GM19467 (cell line): ENCODE results near the gene NDUFS7.

Experiments
- ATAC-seq: cut with Tn5 transposase; IDR thresholded peaks from one replicate; pipeline ENCODE4 v1.9.1; 2021; ENCODE audit warnings: mild to moderate bottlenecking, moderate library complexity; ENCODE audit not compliant: unreplicated experiment

The NDUFS7 gene

GRCh38 chr19:1383312-1384084 lies at the start of gene NDUFS7:
Gene NDUFS7, plus strand, starts transcription at chr19:1383907. Its CDS starts 20 bp downstream, at chr19:1383927.
- ATAC-seq = peak; percentile 67

- ATAC-seq = no peak
These were observed 47.5 kb upstream of the NDUFS7 start for GRCh38 chr19:1336079-1336684.

GRCh38 chr19:1340681-1341469 lies 42.8 kb upstream of the NDUFS7 start:
- no peak for ATAC-seq

DNA sequence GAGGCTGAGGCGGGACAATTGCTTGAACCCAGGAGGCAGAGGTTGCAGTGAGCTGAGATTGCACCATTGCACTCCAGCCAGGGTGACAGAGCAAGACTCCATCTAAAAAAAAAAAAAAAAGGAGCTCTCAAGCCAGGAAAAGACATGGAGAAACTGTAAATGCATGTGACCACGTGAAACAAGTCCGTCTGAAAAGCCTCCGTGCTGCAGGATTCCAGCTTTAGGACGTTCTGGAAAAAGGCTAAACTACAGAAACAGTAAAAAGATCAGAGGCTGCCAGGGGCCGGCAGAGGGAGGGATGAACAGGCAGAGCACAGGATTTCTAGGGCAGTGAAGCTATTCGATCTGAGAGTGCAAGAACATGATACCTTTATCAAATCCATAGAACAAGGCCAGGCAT lies 40.7 kb upstream of the NDUFS7 start:
- no peak for ATAC-seq

- ATAC-seq = no peak
These were observed 34.5 kb upstream of the NDUFS7 start for GRCh38 chr19:1349211-1349610.

- ATAC-seq = no peak
These were observed 32.8 kb upstream of the NDUFS7 start for GRCh38 chr19:1350867-1351266.

- no peak for ATAC-seq
These were observed 32.3 kb upstream of the NDUFS7 start for GRCh38 chr19:1351381-1351851.

DNA sequence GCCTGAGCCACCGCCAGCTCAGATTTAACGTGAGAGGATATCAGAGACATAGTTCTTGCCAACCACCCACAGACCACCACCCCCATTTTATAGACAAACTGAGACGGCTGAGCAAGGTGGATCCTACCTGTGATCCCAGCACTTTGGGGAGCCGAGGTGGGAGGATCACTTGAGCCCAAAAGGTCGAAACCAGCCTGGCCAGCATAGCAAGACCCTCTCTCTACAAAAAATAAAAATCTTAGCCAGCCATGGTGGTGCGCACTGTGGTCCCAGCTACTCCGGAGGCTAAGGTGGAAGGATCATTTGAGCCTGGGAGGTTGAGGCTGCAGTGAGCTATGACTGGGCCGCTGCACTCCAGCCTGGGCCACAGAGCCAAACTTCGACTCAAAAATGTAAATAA lies 30.6 kb upstream of the NDUFS7 start:
- no peak for ATAC-seq

DNA sequence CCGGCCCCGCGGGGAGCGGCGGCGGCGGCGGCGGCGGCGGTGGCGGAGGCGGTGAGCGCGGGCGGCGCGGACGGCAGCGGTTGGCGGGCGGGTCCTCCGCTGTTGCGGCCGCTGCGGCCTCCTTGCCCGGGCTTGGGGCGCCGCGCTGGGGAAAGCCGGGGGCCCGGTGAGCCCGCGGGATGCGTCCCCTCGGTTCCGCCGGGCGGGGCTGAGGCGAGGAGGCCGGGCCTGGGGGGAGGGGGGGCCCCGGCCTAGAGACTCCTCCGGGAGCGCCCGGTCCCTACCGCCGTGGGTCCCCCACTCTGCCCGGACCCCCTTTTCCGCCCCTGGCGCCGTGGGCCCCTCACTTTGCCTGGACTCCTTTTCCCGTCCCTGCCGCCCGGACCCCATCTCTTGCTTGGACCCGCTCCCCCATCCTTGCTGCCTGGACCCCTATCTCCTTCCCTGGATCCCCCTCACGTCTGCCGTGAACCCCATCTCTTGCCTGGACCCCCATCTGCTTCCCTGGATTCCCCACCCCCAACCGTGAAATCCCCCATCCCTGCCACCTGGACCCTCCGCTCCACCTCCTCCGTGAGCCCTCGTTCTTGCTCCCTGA lies 28.6 kb upstream of the NDUFS7 start:
- ATAC-seq = peak; percentile 39

DNA sequence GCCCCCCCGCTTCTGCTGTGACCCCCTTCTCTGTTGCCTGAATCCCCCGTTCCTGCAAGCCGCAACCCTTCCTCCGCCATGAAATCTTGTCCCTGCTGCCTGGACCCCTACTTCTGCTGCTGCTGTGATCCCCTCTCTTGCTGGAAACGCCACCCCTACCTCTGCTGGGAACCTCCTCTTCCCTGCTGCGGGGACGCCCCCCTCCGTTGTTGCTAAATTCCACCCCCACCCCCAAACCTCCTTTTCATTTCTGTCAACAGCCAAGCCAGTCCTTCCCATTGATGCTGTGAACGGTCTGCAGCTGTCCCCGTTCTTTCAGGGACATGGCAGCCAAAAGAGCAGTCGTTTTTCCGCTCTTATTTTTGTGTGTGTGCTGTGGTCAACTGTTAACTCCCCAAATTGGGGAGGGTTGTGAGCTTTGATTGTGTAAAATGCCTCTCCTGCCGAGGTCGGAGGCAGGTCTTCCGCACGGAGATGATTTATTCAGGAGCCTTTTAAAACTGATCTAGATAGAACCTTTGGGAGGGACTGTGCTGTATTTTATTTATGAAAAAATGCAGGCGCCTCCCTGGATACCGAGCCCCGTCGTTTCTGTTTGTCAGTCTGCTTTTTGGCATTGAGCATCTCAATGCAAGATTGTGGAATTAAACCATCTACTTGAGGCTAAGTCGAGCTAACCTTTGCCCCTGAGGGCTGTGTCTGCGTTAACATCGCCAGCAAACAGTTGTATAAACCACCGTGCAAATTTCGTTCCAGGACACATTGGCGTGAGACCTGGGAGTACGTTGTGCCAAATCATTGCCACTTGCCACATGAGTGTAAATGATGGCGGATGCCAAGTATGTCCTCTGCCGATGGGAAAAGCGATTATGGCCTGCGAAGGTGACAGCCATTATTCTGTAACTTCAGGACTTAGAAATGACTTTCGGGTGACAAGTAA lies 27.9 kb upstream of the NDUFS7 start:
- ATAC-seq = no peak

- ATAC-seq = no peak
These were observed 27.2 kb upstream of the NDUFS7 start for GRCh38 chr19:1356508-1356865.

DNA sequence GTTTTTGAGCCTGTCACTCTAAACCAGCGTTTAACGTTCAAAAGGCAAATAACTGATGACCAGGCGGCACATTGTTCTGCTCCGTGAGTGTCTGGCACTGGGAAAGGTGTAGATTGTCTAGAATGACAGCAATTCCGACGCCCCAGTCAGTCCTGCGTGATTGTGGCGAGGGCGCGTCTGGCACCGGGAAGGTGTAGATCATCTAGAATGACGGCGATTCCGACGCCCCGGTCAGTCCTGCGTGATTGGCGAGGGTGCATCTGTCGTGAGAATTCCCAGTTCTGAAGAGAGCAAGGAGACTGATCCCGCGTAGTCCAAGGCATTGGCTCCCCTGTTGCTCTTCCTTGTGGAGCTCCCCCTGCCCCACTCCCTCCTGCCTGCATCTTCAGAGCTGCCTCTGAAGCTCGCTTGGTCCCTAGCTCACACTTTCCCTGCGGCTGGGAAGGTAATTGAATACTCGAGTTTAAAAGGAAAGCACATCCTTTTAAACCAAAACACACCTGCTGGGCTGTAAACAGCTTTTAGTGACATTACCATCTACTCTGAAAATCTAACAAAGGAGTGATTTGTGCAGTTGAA lies 26.1 kb upstream of the NDUFS7 start:
- no peak for ATAC-seq

DNA sequence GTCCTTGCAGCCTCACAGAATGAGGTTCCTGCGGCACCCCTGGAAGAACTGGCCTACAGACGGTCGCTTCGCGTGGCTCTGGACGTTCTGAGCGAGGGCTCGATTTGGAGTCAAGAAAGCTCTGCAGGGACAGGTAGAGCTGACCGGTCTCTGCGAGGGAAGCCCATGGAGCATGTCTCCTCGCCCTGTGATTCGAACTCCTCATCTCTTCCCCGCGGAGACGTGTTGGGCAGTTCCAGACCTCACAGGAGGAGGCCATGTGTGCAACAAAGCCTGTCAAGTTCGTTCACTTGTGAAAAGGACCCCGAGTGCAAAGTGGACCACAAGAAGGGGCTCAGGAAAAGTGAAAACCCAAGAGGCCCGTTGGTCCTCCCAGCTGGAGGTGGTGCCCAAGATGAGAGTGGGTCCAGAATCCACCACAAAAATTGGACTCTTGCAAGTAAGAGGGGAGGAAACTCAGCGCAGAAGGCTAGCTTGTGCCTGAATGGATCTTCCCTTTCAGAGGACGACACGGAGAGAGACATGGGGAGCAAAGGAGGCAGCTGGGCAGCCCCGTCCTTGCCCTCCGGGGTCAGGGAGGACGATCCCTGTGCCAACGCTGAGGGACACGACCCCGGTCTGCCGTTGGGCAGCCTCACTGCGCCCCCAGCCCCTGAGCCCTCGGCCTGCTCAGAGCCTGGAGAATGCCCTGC lies 23.4 kb upstream of the NDUFS7 start:
- no peak for ATAC-seq

- no peak for ATAC-seq
These were observed 22.8 kb upstream of the NDUFS7 start for GRCh38 chr19:1360818-1361461.

DNA sequence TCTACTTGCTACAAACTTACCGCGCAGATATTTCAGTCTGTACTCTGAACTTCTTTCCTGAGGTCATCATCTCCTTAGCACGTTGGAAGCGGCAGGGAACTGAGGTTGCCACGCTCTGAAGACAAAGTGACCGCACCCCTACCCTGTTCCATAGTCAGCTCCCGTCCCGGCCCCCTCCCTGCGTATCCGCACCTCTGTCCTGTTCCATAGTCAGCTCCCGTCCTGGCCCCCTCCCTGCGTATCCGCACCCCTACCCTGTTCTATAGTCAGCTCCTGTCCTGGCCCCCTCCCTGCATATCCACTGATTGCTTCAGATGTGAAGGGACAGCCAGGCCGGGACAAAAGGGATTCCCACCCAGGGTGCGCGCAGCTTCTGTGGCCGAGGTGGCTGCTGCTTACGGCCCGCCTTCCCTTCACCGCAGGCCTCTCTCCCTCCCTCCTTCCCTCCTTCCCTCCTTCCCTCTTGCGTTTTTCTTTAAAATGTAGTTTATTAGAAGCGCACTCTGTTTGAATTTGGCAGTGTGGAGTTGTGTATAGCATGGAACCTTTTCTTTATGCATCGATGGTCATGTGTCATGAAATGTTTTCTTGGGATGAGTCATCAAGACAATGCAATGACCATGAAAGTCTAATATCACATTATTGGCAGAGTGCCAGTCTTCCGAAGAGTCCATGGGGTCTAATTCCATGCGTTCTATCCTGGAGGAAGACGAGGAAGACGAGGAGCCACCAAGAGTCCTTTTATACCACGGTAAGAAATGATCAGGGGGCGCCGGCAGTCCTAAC lies 21.9 kb upstream of the NDUFS7 start:
- no peak for ATAC-seq

DNA sequence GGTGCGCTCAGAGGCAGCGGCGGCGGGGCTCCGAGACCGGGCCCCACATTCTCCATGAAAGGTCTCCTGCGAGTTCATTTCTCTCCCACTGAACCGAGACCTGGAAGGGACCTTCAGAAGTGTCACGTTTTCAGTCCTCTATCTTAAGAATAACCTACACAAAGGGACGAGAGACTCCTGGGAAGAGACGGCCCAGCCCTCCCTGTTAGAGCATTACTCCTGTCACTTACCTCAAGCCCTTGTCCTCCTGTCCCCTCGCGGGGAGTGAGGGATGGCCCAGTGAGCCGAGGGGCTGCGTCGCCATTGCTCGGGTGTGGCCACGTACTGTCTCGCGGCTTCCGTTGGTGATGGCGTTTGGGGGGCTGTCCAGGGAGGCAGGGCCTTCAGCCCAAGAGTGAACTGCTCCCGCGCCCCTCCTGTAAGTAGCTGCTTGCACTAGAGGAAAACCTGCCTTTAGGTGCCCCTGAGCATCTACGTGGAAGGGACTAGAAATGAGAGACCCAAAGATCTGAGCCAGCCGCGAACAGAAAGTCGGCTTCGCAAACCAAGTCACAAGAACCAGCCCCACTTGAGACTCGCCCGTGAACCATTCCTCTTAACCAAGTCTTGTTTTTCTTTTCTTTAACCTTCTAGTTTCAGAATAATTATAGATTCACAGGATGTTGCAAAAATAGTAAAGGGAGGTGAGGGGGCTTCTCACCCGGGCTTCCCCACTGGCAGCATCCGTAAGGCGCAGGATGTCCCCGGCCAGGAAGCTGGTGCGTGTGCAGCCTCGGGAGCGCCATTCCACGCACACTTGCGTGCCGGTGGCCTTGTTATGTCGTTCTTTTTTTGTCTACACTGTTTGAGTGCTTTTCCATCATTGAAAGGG lies 21.1 kb upstream of the NDUFS7 start:
- ATAC-seq = no peak

GRCh38 chr19:1363599-1363998 lies 20.1 kb upstream of the NDUFS7 start:
- ATAC-seq = no peak
